HepG2 (cell line): Measurements from ENCODE around the gene EVC. TPM values are rescaled to one million over a fixed set of nuclear protein-coding genes. Genes with fewer than 3 reads are reported as not detected.
A peak's percentile ranks its signal among the peaks of the same experiment; 100 is the strongest.

Source experiments
- ATAC-seq: fragments of 200-7000 bp; cut with Tn5 transposase; 3 replicates; pipeline ENCODE4 v1.9.1; 2020; ENCODE audit warnings: mild to moderate bottlenecking, moderate library complexity
- BruUV-seq: library from RNA; stranded (reverse); fragments of 400-500 nt; replicated peaks from 2 replicates; lab custom pipeline; 2021; lab: Mats Ljungman, UMichigan
- CTCF ChIA-PET: fragments of 300-600 bp; formaldehyde crosslinking; extraction: SDS; loops from one replicate; lab custom pipeline; 2021; ENCODE audit warnings: low total read pairs, inconsistent platforms, low intra/inter-chr PET ratio; lab: Yijun Ruan, JAX
- POLR2A ChIA-PET: fragments of 350-600 bp; sonication (Branson Sonifier 250); formaldehyde crosslinking; loops from one replicate; lab custom pipeline; 2020; ENCODE audit warnings: antibody characterized with exemption, inconsistent platforms; lab: Yijun Ruan, JAX
- DNase-seq: peaks from one replicate; pipeline ENCODE4 v3.0.0-alpha.2; 2015; ENCODE audit warnings: low spot score
- FAIRE-seq: peaks from 3 replicates; lab custom pipeline; 2011; peaks lifted over from hg19 to GRCh38; lab: Jason Lieb, UNC
- H2AFZ ChIP-seq: one replicate; pipeline ENCODE4 v1.6.1; 2011; ENCODE audit warnings: low read length, inconsistent platforms
- H3K27ac ChIP-seq: fragments of 300-600 bp; 3 replicates; pipeline ENCODE4 v1.8.0; 2011; ENCODE audit warnings: mixed run types, mild to moderate bottlenecking, mixed read lengths, low read length, inconsistent platforms; ENCODE audit not compliant: insufficient read depth; ENCODE audit errors: extremely low read length
- H3K27me3 ChIP-seq, 2 experiments: fragments of 200-600 bp in 1 of 2; 2 replicates in 1 of 2; 3 replicates in 1 of 2; pipeline versions ENCODE4 v1.6.0 to v1.8.0; 2011; ENCODE audit warnings: low read length in 2 of 2, mild to moderate bottlenecking in 2 of 2, moderate library complexity in 2 of 2, inconsistent platforms in 1 of 2; ENCODE audit not compliant: insufficient read depth in 2 of 2, control insufficient read depth in 1 of 2
- H3K36me3 ChIP-seq, 2 experiments: fragments of 200-600 bp in 1 of 2; replicated peaks in 1 of 2; 2 replicates in 1 of 2; 3 replicates in 1 of 2; pipeline versions ENCODE4 v1.5.1 to v1.8.0; 2011; ENCODE audit warnings: low read length in 2 of 2, inconsistent platforms in 1 of 2; ENCODE audit not compliant: insufficient read depth in 2 of 2, control insufficient read depth in 1 of 2
- H3K4me1 ChIP-seq: 2 replicates; pipeline ENCODE4 v1.5.1; 2012; ENCODE audit warnings: low read length, inconsistent platforms; ENCODE audit not compliant: insufficient read depth
- H3K4me2 ChIP-seq: 2 replicates; pipeline ENCODE4 v1.6.0; 2011; ENCODE audit warnings: low read depth, low read length, inconsistent platforms
- H3K4me3 ChIP-seq, 3 experiments: fragments of 200-600 bp in 1 of 3; sonication (generic), shearing (Covaris generic) in 1 of 3; replicated peaks in 1 of 3; 2 replicates each; pipeline ENCODE4 v1.5.1; 2011 to 2016; ENCODE audit warnings: low read length in 3 of 3, inconsistent platforms in 2 of 3, low read depth in 2 of 3, mild to moderate bottlenecking in 2 of 3, control low read depth in 1 of 3, mixed read lengths in 1 of 3; ENCODE audit not compliant: insufficient read depth in 1 of 3
- H3K79me2 ChIP-seq: one replicate; pipeline ENCODE4 v1.6.1; 2011; ENCODE audit warnings: low read length, inconsistent platforms; ENCODE audit not compliant: insufficient read depth
- H3K9ac ChIP-seq: 2 replicates; pipeline ENCODE4 v1.6.0; 2011; ENCODE audit warnings: mild to moderate bottlenecking, low read depth, low read length, inconsistent platforms; ENCODE audit not compliant: insufficient read depth
- H3K9me3 ChIP-seq: 2 replicates; pipeline ENCODE4 v1.5.1; 2012; ENCODE audit warnings: mild to moderate bottlenecking, low read length
- H4K20me1 ChIP-seq: 2 replicates; pipeline ENCODE4 v1.6.0; 2011; ENCODE audit warnings: inconsistent platforms, mild to moderate bottlenecking, low read length, moderate library complexity; ENCODE audit not compliant: insufficient read depth
- HBP1 ChIP-seq: IDR thresholded peaks from 2 replicates; pipeline ENCODE4 v1.6.1; 2016; ENCODE audit warnings: low read depth, control low read depth
- HNF4G ChIP-seq, 2 experiments: sonication (generic) in 1 of 2; formaldehyde crosslinking in 1 of 2; IDR thresholded peaks; 2 replicates each; pipeline versions ENCODE4 v1.4.0 to v1.6.1; 2011 to 2020; ENCODE audit warnings: borderline replicate concordance in 2 of 2, low read depth in 2 of 2, mild to moderate bottlenecking in 2 of 2, low read length in 1 of 2, missing genetic modification reagents in 1 of 2, moderate library complexity in 1 of 2
- STAG1 ChIP-seq: sonication (generic); formaldehyde crosslinking; IDR thresholded peaks from 2 replicates; pipeline ENCODE4 v1.4.0; 2020; ENCODE audit warnings: missing genetic modification reagents
- WGBS: methylation state at CpG from one replicate; pipeline ENCODE4 v1.1.6; 2017; ENCODE audit warnings: low lambda C conversion rate; 5-methylcytosine and 5-hydroxymethylcytosine counted together
- in situ Hi-C: cut with HindIII; loops from 2 replicates; pipeline ENCODE4 v1.10.0; 2017; ENCODE audit warnings: low pct_unique_long_range_greater_than_20kb; ENCODE audit not compliant: extremely low pct_ligation_motif_present
- intact Hi-C: fragments of 100-400 bp; cut with micrococcal nuclease; formaldehyde crosslinking; loops from one replicate; pipeline ENCODE4 v1.10.0; 2022; ENCODE audit not compliant: unreplicated experiment
- polyA plus RNA-seq, 8 experiments: library from polyadenylated mRNA; depleted of rRNA in 3 of 8; stranded (reverse) in 7 of 8; unstranded in 1 of 8; fragments of >200 nt; fragmentation: Illumina TruSeq in 4 of 8; extraction: Trizol in 4 of 8; gene quantifications; 2 replicates each; pipeline versions ENCODE4 v1.2.1 to v1.2.3, GENCODE V29; 2011 to 2016; ENCODE audit warnings: low read depth in 4 of 8, missing spikeins in 1 of 8, mixed read lengths in 1 of 8; ENCODE audit not compliant: insufficient read depth in 1 of 8
- total RNA-seq, 5 experiments: library from RNA; depleted of rRNA; stranded (reverse); fragments of >200 nt; fragmentation: Illumina TruSeq; extraction: Trizol; gene quantifications; 2 replicates each; pipeline ENCODE4 v1.2.3, GENCODE V29; 2016; ENCODE audit warnings: low read depth in 1 of 5
- TF ChIP-seq, protein P1 (sequence below): sonication (generic); formaldehyde crosslinking; IDR thresholded peaks from 2 replicates; pipeline ENCODE4 v1.5.0; 2020; ENCODE audit warnings: mild to moderate bottlenecking, missing genetic modification reagents, moderate library complexity

EVC gene
- total and polyA plus RNA-seq, 2 of the 13 experiments (the other 11 are each of a cell fraction or from before 2014, with no cell fraction given), result 3.1 to 4.9 TPM

DNA sequence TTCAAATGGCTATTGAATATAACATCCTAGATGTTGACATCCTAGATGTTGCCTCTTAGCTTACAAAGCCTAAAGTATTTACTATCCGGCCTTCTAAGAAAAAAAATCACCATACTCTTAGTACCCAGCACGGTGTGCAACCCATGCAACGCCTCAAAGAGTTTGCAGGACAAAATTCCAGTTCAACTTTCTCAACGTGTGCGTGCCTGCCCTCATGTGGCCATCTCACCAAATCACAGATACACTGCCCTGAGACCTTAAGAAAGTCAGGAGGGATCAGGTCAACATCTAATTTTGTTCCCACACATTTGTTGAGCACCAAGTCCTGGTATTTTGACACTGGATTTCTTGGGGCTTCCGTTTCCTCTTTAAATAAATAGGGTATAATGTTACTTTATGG is 113.6 kb downstream of the EVC start:
- Histone ChIP-seq H3K4me3 (no peak overlapping the region), H3K4me1 (no peaks in the 10 kb centered on the region; the same call in 1 of the 2 replicates), H3K4me2 (no peak overlapping the region), H3K27ac (no peak overlapping the region), H3K36me3 (peaks cover 10 to 11% of the 10 kb centered on the region in 2 experiments; a peak in 4 of 5 replicates), H3K79me2 (no peaks in the 10 kb centered on the region), H2AFZ (no peak overlapping the region), H3K9ac (no peak overlapping the region), H3K9me3 (no peaks in the 10 kb centered on the region), H4K20me1 (no peaks in the 10 kb centered on the region), H3K27me3 (no peaks in the 10 kb centered on the region)
- 79% methylated on average over 6 of the region's 6 CpGs for WGBS
- ATAC-seq, result peak; percentile 75
- peak; percentile 68 for FAIRE-seq
- peak; percentile 18 for DNase-seq
- intact Hi-C loops, result no loop called here
- ChIA-PET CTCF (no interaction called here), POLR2A (no interaction called here)
- TF ChIP-seq STAG1 (CRISPR knock-in tag) (peak; percentile 56), HBP1 (CRISPR knock-in tag) (no peak), HNF4G (IDR thresholded peaks at IDR 0.05; ENCODE audit: borderline replicate concordance, low read depth, low read length) (no peak), HNF4G (CRISPR knock-in tag; IDR thresholded peaks at IDR 0.05; ENCODE audit: borderline replicate concordance, low read depth) (no peak)
- TF ChIP-seq, protein P1, sequence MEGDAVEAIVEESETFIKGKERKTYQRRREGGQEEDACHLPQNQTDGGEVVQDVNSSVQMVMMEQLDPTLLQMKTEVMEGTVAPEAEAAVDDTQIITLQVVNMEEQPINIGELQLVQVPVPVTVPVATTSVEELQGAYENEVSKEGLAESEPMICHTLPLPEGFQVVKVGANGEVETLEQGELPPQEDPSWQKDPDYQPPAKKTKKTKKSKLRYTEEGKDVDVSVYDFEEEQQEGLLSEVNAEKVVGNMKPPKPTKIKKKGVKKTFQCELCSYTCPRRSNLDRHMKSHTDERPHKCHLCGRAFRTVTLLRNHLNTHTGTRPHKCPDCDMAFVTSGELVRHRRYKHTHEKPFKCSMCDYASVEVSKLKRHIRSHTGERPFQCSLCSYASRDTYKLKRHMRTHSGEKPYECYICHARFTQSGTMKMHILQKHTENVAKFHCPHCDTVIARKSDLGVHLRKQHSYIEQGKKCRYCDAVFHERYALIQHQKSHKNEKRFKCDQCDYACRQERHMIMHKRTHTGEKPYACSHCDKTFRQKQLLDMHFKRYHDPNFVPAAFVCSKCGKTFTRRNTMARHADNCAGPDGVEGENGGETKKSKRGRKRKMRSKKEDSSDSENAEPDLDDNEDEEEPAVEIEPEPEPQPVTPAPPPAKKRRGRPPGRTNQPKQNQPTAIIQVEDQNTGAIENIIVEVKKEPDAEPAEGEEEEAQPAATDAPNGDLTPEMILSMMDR (CRISPR knock-in tag), result peak; percentile 58
- BruUV-seq, result no TSS peak
- in situ Hi-C loops, result loop anchor here (10.0 to 25.0 kb wide), 2 partner anchors 430 to 837 kb away; no protein-coding TSS in a partner anchor
